Stimulated activated CD4-positive, alpha-beta T cell treated with anti-CD3 and anti-CD28 coated beads, Interleukin-2, amount 100 ng/mL, for 48 hours (primary cell): Measurements from ENCODE around the gene KY.
"Not testable (repeated sequence)": the region's sequence is repeated elsewhere in the genome, so short reads cannot be mapped to it uniquely, and the experiment has no call there.

Experiments
- DNase-seq, 2 donors: peaks; one replicate each; pipeline ENCODE4 v3.0.0-alpha.2; 2020

Gene KY

GRCh38 chr3:134600685-134601463 lies 49.9 kb downstream of the KY start:
- peak; percentile 61 to 71 for DNase-seq

GRCh38 chr3:134600206-134600605 lies 50.6 kb downstream of the KY start:
- DNase-seq: no peak

GRCh38 chr3:134598763-134599545 lies 51.9 kb downstream of the KY start:
- no peak for DNase-seq

GRCh38 chr3:134597390-134597970 lies 53.3 kb downstream of the KY start:
- no peak for DNase-seq

GRCh38 chr3:134594986-134595385 lies 55.8 kb downstream of the KY start:
- DNase-seq: not testable (repeated sequence)

GRCh38 chr3:134594331-134594741 lies 56.5 kb downstream of the KY start:
- DNase-seq: no peak

- DNase-seq: no peak
Measured at GRCh38 chr3:134592806-134593205, 58.0 kb downstream of the KY start.

- no peak for DNase-seq
Measured at GRCh38 chr3:134590766-134591165, 60.1 kb downstream of the KY start.

- DNase-seq: no peak
Measured at GRCh38 chr3:134579141-134579665, 71.6 kb downstream of the KY start.

GRCh38 chr3:134576831-134577230 lies 74.0 kb downstream of the KY start:
- DNase-seq: no peak

GRCh38 chr3:134576426-134576825 lies 74.4 kb downstream of the KY start:
- DNase-seq: no peak

- not testable (repeated sequence) for DNase-seq
Measured at GRCh38 chr3:134569899-134570298, 80.9 kb downstream of the KY start.

GRCh38 chr3:134568790-134569189 lies 82.0 kb downstream of the KY start:
- DNase-seq: no peak

- no peak for DNase-seq
Measured at GRCh38 chr3:134567605-134568004, 83.2 kb downstream of the KY start.

- DNase-seq: no peak
Measured at GRCh38 chr3:134564991-134565390, 85.8 kb downstream of the KY start.

GRCh38 chr3:134563601-134564000 lies 87.2 kb downstream of the KY start:
- DNase-seq: no peak

- no peak for DNase-seq
Measured at GRCh38 chr3:134562055-134562454, 88.8 kb downstream of the KY start.

GRCh38 chr3:134559591-134559990 lies 91.2 kb downstream of the KY start:
- DNase-seq: no peak
